HL-60/S4 (cell line): ENCODE measurements around the gene RDH13.

Experiments used
- in situ Hi-C: fragments of 300-500 bp; cut with MboI; formaldehyde crosslinking; loops from 2 replicates; pipeline ENCODE4 v1.14.3; 2022; ENCODE audit warnings: low sequenced_read_pairs

The RDH13 gene

GRCh38 chr19:55091955-55092354 lies 29.0 kb upstream of the RDH13 start:
- in situ Hi-C loops, result no loop called here

DNA sequence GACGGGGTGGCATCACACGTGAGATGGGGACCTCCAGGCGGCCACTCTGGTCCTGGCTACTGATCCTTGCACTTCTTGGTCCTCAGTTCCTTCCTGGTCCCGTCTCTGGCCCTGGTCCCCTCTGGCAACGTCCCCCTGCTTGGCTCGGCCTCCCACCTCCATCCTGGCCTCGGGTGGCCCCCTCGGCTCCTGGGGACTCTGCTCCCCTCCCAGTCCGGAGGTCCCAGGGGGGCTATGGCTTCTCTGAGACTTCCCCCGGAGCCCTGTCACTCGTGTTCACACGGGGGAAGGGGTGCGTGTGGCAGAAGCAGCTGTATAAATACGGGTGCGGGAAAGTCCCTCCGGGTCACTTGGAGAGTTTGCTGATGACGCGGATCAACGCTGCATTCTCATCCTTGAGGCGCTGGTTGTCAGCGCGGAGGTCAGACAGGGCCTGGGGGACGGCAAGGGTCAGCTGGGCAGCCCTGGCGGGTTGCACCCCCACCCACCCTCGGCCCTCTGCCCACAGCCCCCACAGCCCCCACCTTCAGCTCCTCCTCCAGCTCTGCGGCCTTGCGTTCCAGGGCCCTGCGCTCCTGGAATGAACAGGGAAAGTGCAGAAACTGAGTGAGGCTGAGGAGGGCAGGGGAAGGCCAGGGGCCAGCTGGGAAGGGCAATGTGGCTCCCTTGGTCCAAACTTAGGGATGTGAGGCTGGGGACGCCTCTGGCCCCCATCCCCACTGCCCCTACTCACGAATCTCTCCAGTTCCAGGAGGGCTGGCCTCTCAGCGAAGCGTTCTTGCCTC lies 28.4 kb upstream of the RDH13 start:
- in situ Hi-C loops, result no loop called here

DNA sequence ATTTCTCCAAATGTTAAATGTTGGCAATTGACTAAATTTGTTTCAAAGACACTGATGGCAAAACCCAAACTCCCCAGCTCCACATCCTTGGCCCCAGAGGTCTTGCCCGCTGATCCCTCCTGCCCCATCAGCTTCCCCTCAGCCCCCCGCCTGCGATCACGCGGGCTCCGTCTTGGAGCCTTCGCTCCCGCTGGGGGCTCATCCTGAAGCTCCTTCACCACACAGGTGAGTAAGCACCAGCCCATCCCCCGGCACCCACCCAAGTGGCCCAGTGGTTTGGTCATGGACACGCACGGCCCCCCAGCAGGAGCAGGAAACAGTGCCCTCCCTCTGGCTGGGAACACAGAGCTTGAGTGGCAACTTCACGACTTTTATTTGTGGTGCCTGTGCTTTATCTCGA lies 27.6 kb upstream of the RDH13 start:
- in situ Hi-C loops, result no loop called here

- in situ Hi-C loops, result no loop called here
Measured at GRCh38 chr19:55089342-55089944, 26.5 kb upstream of the RDH13 start.

- in situ Hi-C loops, result no loop called here
Measured at GRCh38 chr19:55088543-55089341, 25.8 kb upstream of the RDH13 start.

DNA sequence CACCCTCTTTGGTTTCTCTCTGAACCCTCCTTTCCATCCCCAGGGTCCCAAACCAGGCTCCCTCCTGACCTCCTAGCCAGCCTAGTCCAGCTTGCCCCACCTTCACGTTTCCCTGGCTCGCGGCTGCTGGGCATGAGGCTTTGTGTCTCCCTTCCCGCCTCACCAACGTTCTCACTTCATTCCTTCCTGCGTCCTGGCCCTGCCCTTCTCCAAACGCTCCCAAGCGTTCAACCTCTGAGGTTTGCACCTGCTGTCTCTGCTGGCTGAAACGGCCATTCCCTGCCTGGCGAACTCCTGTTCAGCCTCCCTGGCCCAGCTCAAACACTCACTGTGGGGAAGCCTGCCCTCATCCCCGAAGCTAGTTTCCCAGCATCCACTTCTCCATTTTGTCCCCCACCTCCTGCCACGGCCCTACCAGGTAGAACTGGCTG lies 25.1 kb upstream of the RDH13 start:
- in situ Hi-C loops, result no loop called here

DNA sequence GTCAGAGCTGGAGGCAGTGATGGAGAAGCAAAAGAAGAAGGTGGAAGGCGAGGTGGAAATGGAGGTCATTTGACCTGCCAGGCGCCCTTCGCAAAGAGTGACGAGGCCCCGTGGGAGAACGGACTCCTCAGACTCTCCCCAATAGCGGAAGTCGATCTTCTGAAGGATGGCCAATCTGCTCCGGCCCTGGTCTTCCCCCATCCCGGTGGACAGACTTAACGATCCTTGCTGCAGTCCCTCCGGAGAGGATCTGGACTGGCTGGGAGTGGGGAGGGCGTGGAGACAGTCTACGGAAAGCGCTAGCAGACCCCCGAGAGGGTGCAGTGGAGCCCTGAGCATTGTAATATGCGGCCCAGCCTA lies 24.6 kb upstream of the RDH13 start:
- in situ Hi-C loops, result no loop called here

DNA sequence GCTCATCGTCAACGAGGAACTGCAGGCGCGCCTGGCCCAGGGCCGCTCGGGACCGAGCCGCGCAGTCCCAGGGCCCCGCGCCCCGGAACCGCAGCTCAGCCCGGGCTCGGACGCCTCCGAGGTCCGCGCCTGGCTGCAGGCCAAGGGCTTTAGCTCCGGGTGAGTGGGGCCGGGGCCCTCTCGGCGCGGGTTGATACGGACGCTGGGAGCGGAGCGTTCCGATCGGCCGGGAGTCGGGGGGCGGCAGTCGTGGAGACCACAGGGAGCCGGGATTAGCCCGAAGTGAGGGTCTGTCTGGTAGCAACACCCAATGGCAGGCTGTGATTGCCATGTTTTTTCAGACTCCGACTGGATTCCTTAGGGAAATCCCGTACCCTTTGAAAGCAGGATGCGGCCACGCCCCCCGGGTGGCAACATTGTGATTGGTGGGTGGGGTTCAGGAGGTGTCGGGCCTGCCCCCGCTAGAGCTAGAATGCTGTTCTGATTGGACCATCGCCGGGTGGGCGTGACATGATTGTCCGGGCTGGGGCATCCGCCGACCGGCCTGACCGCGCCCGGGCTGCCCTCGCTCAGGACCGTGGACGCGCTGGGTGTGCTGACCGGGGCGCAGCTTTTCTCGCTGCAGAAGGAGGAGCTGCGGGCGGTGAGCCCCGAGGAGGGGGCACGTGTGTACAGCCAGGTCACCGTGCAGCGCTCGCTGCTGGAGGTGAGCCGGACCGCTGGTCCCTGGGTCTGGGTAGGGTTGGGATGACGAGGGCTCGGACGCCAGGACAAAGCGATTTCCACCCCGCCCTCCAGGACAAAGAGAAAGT lies 24.0 kb upstream of the RDH13 start:
- in situ Hi-C loops, result no loop called here

DNA sequence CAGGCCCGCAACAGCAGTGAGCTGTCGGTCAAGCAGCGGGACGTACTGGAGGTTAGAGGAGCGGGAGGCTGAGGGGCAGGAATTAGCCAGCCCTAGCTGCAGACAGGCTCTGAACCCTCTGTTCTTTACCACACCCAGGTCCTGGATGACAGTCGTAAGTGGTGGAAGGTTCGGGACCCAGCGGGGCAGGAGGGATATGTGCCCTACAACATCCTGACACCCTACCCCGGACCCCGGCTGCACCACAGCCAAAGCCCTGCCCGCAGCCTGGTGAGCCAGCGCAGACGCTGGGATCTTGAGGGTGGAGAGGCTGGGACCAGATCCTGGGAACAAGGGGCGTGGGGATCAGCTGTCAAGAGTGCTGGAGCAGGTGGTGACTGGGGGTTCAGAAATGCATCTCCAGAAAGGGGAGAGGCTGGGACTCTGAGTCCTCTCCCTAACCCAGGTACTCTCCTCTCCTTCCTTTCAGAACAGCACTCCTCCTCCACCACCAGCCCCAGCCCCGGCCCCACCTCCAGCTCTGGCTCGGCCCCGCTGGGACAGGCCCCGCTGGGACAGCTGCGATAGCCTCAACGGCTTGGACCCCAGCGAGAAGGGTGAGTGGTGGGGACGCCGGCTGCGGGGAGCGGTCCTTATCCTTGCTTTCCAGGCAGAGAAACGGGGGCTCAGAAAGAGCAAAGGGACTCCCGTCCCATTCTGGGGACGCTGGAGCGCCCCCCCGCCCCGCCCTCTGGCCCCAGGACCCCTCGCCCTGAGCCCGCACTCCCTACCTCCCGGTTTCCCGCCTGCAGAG lies 23.2 kb upstream of the RDH13 start:
- in situ Hi-C loops, result no loop called here

GRCh38 chr19:55084416-55084815 lies 21.5 kb upstream of the RDH13 start:
- in situ Hi-C loops, result no loop called here

DNA sequence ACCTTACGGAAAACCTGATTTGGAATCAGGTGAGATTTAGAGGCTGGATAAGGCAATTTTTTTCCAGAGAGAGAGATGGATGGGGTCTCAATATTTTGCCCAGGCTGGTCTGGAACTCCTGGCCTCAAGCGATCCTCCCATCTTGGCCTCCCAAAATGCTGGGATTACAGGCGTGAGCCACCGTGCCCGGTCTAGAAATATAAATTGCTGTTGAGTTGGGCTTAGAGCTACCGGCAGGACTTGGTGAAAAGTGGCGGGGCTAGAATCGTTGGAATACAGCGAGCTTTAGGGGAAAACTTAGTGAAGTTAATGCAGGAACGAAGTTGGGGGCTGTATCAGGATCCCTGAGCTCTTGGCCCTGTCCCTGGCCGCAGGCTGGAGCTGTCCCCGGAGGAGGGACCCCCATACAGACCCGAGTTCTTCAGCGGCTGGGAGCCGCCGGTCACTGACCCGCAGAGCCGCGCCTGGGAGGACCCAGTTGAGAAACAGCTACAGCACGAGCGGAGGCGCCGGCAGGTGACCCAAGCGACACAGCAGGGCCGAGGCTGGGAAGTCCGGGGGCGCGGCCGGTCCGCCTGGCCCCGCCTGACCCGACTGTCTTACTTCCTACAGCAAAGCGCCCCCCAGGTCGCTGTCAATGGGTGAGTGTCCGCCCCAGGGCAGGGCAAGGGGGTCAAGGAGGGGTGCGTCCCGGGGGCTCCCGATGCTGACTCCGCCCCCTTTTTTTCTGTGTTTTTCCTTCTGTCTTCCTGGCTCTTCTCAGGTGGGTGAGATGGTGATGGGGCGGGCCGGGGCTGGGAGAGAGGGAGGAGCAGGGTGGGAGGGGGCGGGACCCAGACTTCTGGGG lies 20.3 kb upstream of the RDH13 start:
- in situ Hi-C loops, result no loop called here

DNA sequence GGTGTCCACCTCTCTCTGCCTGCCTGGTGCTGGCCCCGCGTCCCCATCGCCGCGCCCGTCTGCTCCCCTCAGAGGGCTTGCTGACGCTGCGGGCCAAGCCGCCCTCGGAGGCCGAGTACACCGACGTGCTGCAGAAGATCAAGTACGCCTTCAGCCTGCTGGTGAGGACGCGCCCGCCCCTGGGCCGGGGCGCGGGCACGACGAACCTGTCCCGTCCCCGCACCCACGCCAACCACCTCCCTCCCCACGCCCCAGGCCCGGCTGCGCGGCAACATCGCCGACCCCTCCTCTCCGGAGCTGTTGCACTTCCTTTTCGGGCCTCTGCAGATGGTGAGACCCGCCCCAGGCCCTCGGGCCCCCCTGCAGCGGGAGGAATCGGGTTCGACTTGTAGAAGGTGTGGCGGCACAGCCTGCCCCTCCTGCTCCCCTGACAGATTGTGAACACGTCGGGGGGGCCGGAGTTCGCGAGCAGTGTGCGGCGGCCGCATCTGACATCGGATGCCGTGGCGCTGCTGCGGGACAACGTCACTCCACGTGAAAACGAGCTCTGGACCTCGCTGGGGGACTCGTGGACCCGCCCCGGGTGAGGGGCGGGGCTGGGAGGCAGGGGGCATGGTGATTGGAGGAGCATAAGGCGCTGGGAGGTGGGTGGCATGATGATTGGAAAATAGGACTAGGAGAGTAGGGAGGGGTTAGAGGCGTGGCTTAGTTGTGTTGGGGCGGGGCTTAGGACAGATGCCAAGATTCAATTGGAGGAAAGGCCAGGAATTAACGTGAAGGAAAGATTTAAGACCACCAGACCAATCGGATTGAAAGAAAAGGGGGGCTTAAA lies 19.3 kb upstream of the RDH13 start:
- in situ Hi-C loops, result no loop called here

- in situ Hi-C loops, result no loop called here
Measured at GRCh38 chr19:55081770-55082019, 18.7 kb upstream of the RDH13 start.

DNA sequence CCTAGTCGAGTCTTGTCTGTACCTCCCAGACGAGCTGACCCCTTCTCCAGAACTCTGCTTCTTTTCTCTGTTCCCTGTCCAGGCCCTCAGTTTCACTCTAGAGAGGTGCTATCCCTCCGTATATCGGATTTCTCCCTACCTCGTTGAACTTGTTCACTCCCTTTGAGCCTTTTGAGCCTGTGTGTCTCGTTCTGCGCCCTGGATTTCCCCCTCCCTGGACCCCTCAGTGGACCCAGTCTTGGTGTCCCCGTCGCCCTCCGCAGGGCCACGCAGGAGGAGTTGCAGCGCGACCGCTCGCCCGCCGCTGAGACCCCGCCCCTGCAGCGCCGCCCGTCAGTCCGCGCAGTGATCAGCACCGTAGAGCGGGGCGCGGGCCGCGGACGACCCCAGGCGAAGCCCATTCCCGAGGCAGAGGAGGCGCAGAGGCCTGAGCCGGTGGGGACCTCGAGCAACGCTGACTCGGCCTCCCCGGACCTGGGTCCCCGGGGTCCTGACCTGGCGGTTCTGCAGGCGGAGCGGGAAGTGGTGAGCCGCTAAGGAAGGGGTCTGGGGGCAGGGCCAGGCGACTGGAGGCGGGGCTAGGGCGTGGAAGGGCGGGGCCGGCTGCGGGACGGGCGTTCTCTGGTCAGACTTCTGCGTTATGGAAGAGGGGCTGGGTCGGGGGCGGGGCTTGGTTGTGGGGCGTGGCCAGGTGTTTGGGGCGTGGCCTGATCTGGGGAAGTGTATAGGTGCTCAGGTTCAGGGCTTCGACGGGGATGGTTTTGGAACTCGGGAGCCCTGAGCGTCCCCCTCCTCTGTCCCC lies 18.2 kb upstream of the RDH13 start:
- in situ Hi-C loops, result no loop called here

DNA sequence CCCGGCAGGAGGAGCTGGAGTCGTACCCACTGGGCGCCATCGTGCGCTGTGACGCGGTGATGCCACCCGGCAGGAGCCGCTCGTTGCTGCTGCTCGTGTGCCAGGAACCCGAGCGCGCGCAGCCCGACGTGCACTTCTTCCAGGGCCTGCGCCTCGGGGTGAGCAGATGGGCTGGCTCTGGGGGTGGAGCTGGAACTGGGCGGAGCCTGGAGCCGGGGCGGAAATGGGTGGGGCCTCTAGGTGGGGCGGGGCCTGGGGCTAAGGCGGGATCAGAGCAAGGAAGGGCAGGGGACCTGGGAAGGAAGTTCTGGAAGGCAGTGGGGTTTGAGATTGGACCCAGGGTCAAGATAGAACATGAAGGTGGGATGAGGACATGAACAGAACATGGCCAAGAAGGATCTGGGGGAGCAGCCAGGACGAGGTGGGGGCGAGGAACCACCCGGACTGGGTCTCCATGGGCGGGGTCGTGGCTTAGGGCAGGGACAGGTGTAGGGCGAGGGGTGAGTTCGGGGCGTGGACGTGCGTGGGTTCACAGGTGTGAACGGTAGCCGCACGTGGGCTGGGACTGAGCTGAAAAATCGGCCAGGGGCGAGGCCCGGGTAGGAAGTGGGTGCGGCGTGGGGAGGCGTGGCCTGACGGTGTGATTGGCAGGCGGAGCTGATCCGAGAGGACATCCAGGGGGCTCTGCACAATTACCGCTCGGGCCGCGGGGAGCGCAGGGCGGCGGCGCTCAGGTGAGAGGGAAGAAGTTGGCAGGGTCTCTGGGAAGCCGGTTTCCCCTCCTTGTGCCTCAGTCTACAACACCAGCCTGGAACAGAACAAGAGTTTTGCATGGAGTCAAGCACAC lies 17.4 kb upstream of the RDH13 start:
- in situ Hi-C loops, result no loop called here

DNA sequence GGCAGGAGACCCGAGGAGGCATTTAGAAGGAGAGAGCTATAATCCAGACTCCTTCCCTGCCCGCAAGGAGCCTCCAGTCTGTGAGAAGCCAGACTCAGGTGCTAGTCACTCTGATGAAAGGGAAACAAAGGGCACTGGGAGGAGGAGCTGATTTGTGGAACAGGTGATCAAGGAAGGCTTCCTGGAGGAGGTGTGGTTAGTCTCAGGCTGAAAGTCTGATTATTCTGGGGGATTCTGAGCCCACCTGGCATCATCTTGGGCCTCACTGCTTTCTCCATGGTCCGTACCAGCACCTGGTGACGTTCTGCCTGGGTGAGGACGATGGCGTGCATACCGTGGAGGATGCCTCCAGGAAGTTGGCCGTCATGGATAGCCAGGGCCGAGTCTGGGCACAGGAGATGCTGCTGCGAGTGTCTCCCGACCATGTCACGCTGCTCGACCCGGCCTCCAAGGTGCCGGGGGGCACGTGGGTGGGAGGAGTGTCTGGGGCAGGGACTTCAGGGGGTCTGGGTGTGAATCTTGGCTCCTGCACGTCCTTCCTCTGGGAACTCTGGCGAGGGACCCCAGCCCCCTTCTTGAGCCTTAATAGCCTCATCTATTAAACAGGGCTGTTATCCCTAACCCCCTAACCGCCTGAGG lies 16.6 kb upstream of the RDH13 start:
- in situ Hi-C loops, result no loop called here

DNA sequence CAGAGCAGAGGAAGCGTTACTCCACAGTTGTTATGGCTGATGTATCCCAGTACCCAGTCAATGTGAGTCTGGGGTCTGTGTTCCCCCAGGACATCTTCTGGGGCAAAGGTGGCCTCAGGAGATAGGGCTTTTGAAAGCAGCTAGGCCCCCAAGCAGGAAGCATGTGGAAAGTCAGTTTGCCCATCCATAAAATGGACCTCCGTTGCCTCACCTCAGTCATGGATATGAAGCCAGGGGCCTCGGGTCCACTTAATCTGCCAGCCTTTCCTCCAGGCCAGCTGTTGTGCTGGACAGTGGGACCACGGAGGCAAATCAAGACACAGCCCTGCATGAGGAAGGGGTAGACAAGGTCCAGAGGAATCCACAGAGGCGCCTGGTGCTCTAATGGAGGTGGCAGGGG lies 16.0 kb upstream of the RDH13 start:
- in situ Hi-C loops, result no loop called here
